Upper lobe of right lung (tissue), 1 donor: Measurements from ENCODE around the gene EFCAB12. TPM values are rescaled to one million over a fixed set of nuclear protein-coding genes. Genes with fewer than 3 reads are reported as not detected.

Experiments
- ATAC-seq: fragments of 200-7000 bp; cut with Tn5 transposase; one replicate; pipeline ENCODE4 v1.9.1; 2020; ENCODE audit warnings: mild to moderate bottlenecking, moderate library complexity
- DNase-seq: peaks from one replicate; pipeline ENCODE4 v3.0.0-alpha.2; 2020
- H3K27ac ChIP-seq: fragments of 200-600 bp; one replicate; pipeline ENCODE4 v1.8.0; 2022
- H3K27me3 ChIP-seq: fragments of 200-600 bp; one replicate; pipeline ENCODE4 v1.8.0; 2022; ENCODE audit warnings: mild to moderate bottlenecking
- H3K36me3 ChIP-seq: fragments of 200-600 bp; one replicate; pipeline ENCODE4 v1.8.0; 2022
- H3K4me1 ChIP-seq: fragments of 200-600 bp; one replicate; pipeline ENCODE4 v1.8.0; 2022
- H3K4me3 ChIP-seq: fragments of 200-600 bp; one replicate; pipeline ENCODE4 v1.8.0; 2022; ENCODE audit warnings: mild to moderate bottlenecking
- H3K9me3 ChIP-seq: fragments of 200-600 bp; one replicate; pipeline ENCODE4 v1.8.0; 2022
- intact Hi-C: fragments of 100-400 bp; cut with DNase I; formaldehyde crosslinking; loops from one replicate; pipeline ENCODE4 v1.11.0; 2022
- long read RNA-seq: library from polyadenylated mRNA; unstranded; transcript quantifications from one replicate; pipeline ENCODE4 v2.0.0, GENCODE V29; 2021
- total RNA-seq: library from RNA; stranded (reverse); fragmentation: NEBNext Ultra II Directional; extraction: Animal tissue kit (Norgen Biotek cat#: 25700); gene quantifications from one replicate; pipeline ENCODE4 v1.2.1, GENCODE V29; 2021
- TF ChIP-seq, protein P1 (sequence below): fragments of 200-600 bp; IDR thresholded peaks from one replicate; pipeline ENCODE4 v1.8.0; 2022; ENCODE audit warnings: antibody characterized with exemption
- donor health status: DM: no; HTN: yes; CAD: no; lungs with severe emphysema.

The EFCAB12 gene
- total RNA-seq = 0.55 TPM
- long read RNA-seq = 0 reads

DNA sequence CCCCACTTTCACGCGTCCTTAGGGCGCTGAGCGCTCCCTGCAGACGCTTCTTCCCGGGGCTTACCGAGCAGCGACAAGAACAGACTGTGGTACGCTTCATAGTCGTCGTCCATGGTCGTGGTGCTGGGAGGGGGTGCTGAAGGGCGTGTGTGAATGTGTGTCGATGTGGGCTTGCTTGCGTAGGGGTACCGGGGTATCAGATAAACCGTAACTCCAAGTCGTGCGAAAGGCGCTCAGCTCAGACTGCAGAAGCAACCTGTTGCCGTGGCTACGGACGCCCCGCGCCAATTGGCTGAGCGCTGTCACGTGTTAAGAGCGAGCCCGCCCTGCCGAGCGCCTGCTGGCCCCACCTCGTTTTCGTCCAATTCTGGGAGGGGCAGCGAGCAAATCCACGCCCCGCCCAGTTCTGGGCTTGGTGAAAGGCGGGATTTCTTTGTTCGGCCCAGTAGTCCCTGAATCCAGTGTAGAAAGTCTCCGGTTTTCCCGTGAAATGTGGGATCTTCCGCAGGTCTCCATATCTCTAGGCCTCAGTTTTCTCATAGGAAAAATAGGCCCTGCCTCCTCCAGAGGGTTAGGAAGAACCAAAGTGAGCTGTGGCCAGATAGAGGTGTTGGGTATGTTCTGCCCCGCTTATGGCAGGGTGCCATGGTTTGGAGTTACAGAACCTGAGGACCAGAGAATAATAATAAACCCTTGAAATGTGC is at the start of gene EFCAB12:
Gene EFCAB12, minus strand, starts transcription at position 261 of the 704 bp plus-strand sequence. Its CDS starts 148 bp downstream, at position 113.
- Histone ChIP-seq H3K27ac (peak within 1 kb of the TSS; percentile 58), H3K36me3 (peaks cover 37% of the 10 kb centered on the region), H3K4me1 (peaks cover 15% of the 10 kb centered on the region), H3K4me3 (peak within 1 kb of the TSS; percentile 56), H3K9me3 (no peaks in the 10 kb centered on the region), H3K27me3 (no peaks in the 10 kb centered on the region)
- ATAC-seq (peak; percentile 97), DNase-seq (peak; percentile 98)
- TF ChIP-seq, protein P1, sequence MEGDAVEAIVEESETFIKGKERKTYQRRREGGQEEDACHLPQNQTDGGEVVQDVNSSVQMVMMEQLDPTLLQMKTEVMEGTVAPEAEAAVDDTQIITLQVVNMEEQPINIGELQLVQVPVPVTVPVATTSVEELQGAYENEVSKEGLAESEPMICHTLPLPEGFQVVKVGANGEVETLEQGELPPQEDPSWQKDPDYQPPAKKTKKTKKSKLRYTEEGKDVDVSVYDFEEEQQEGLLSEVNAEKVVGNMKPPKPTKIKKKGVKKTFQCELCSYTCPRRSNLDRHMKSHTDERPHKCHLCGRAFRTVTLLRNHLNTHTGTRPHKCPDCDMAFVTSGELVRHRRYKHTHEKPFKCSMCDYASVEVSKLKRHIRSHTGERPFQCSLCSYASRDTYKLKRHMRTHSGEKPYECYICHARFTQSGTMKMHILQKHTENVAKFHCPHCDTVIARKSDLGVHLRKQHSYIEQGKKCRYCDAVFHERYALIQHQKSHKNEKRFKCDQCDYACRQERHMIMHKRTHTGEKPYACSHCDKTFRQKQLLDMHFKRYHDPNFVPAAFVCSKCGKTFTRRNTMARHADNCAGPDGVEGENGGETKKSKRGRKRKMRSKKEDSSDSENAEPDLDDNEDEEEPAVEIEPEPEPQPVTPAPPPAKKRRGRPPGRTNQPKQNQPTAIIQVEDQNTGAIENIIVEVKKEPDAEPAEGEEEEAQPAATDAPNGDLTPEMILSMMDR = no peak
- intact Hi-C loops = no loop called here

DNA sequence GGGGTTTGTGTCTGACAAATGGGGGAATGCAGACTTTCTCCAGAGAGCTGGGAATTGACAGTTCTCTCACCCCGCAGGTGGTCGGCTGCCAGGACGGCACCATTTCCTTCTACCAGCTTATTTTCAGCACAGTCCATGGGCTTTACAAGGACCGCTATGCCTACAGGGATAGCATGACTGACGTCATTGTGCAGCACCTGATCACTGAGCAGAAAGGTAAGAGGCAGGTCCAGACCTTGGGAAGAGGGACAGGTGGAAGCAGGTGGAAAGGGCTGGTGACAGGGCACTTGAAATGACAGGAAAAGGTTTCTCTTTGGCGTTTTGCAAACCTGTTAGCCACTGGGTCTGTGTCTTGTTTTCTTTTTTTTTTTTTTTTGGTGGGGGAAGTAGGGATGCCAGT is 48.1 kb upstream of the EFCAB12 start:
- H3K27ac ChIP-seq = no peak overlapping the region
- no peaks in the 10 kb centered on the region for H3K9me3 ChIP-seq
- no peak for DNase-seq
- peaks cover 42% of the 10 kb centered on the region for H3K36me3 ChIP-seq
- peaks cover 2% of the 10 kb centered on the region for H3K4me1 ChIP-seq
- no peak for ATAC-seq
- H3K4me3 ChIP-seq = no peak overlapping the region
- intact Hi-C loops = no loop called here
- no peaks in the 10 kb centered on the region for H3K27me3 ChIP-seq
- TF ChIP-seq, protein P1 = no peak

DNA sequence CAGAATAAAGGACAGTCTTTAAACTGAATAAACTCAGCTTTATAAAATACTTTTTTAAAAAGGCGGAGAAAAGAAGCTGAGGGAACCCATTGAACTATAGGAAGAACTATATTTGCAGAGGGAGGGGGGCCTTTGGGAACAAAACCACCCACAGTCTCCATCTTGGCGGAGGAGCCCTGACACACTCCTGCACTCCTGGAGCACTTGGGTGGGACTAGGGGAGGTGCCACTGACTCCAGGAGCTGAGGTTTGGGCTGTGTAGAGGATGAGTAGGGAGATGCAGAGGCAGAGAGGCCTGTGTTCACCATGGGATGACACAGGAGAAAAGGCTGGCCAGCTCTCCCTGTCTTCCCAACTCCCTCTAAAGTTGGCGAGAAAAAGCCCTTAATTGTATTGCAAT is 47.4 kb upstream of the EFCAB12 start:
- intact Hi-C loops = no loop called here
- TF ChIP-seq, protein P1 = no peak
- no peaks in the 10 kb centered on the region for H3K4me1 ChIP-seq
- H3K27ac ChIP-seq = no peak overlapping the region
- H3K36me3 ChIP-seq = peaks cover 49% of the 10 kb centered on the region
- no peaks in the 10 kb centered on the region for H3K27me3 ChIP-seq
- ATAC-seq (no peak), DNase-seq (no peak)
- no peaks in the 10 kb centered on the region for H3K9me3 ChIP-seq
- no peak overlapping the region for H3K4me3 ChIP-seq

DNA sequence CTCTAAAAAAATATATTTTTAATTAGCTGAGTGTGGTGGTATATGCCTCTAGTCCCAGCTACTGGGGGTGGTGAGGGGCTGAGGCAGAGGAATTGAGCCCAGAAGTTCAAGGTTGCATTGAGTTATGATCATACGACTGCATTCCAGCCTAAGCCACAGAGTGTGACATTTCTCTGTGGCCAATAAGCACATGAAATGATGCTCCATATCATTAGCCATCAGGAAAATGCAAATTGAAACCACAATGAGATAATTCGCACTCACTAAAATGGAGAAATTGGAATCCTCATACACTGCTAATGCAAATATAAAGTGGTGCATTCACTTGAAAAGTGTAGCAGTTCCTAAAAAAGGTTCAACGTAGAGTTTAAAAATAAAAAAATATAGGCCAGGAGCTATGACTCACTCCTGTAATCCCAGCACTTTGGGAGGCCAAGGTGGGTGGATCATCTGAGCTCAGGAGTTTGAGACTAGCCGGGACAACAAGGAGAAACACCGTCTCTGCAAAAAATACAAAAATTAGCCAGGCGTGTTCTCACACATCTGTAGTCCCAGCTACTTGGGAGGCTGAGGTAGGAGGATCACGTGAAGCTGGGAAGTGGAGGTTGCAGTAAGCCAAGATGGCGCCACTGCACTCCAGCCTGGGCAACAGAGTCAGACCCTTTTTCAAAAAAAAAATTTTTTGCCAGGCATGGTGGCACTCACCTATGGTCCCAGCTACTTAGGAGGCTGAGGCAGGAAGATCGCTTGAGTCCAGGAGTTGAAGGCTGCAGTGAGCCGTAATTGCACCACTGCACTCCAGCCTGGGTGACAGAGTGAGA is 46.8 kb upstream of the EFCAB12 start:
- Histone ChIP-seq H3K27me3 (no peaks in the 10 kb centered on the region), H3K4me1 (no peaks in the 10 kb centered on the region), H3K36me3 (peaks cover 49% of the 10 kb centered on the region), H3K4me3 (no peak overlapping the region), H3K27ac (no peak overlapping the region), H3K9me3 (no peaks in the 10 kb centered on the region)
- intact Hi-C loops = no loop called here
- no peak for DNase-seq
- TF ChIP-seq, protein P1 = no peak
- no peak for ATAC-seq

DNA sequence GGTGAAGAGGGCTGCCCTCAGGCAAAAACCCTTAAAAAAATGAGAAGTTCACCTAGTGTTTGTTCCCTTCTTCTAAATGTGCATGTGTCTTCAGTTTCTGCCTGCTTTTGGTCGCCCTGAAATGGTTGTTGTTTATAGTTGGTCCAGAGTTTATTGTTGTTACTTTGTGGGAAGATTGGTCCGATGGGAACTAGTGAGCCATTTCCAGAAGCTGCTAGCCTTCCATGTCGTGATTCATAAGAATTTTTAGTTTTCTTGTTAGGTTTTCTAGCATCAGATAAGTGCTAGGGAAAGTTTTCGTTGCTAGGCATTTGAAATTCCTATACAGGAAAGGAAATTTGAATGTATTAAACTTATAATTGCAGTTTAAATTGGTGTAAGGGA is 45.3 kb upstream of the EFCAB12 start:
- no peak for DNase-seq
- TF ChIP-seq, protein P1 = no peak
- no peak for ATAC-seq
- Histone ChIP-seq H3K27ac (no peak overlapping the region), H3K9me3 (no peaks in the 10 kb centered on the region), H3K27me3 (no peaks in the 10 kb centered on the region), H3K4me3 (no peak overlapping the region), H3K36me3 (peaks cover 47% of the 10 kb centered on the region), H3K4me1 (no peaks in the 10 kb centered on the region)
- intact Hi-C loops = no loop called here
